PC-9 (cell line): ENCODE results near the gene IFT22.
"Not testable (repeated sequence)": the region's sequence is repeated elsewhere in the genome, so short reads cannot be mapped to it uniquely, and the experiment has no call there.

Source experiments
- EZH2 ChIP-seq: fragments of 200-600 bp; sonication (generic); IDR thresholded peaks from 2 replicates; pipeline ENCODE4 v1.8.0; 2017; ENCODE audit warnings: antibody characterized with exemption, low read depth
- TF ChIP-seq, protein P1 (sequence below): fragments of 200-600 bp; sonication (generic); conservative IDR thresholded peaks from 2 replicates; pipeline ENCODE4 v1.6.1; 2017; ENCODE audit warnings: mixed run types, antibody characterized with exemption, mild to moderate bottlenecking, moderate library complexity

- TF ChIP-seq, protein P1, sequence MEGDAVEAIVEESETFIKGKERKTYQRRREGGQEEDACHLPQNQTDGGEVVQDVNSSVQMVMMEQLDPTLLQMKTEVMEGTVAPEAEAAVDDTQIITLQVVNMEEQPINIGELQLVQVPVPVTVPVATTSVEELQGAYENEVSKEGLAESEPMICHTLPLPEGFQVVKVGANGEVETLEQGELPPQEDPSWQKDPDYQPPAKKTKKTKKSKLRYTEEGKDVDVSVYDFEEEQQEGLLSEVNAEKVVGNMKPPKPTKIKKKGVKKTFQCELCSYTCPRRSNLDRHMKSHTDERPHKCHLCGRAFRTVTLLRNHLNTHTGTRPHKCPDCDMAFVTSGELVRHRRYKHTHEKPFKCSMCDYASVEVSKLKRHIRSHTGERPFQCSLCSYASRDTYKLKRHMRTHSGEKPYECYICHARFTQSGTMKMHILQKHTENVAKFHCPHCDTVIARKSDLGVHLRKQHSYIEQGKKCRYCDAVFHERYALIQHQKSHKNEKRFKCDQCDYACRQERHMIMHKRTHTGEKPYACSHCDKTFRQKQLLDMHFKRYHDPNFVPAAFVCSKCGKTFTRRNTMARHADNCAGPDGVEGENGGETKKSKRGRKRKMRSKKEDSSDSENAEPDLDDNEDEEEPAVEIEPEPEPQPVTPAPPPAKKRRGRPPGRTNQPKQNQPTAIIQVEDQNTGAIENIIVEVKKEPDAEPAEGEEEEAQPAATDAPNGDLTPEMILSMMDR, result not testable (repeated sequence)
- TF ChIP-seq EZH2, result not testable (repeated sequence)
Measured at GRCh38 chr7:101349300-101349699, 27.7 kb upstream of the IFT22 start.
